Upper lobe of left lung (tissue), 6 donors: ENCODE data around the gene SCAMP5. TPM values are rescaled to one million over a fixed set of nuclear protein-coding genes. Genes with fewer than 3 reads are reported as not detected.
A peak's percentile ranks its signal among the peaks of the same experiment; 100 is the strongest.

Experiments used
- ATAC-seq, 2 donors: fragments of 200-7000 bp; cut with Tn5 transposase; one replicate each; pipeline ENCODE4 v1.9.1; 2022; ENCODE audit warnings: mild to moderate bottlenecking in 2 of 2, moderate library complexity in 2 of 2; ENCODE audit not compliant: low FRiP score in 2 of 2
- DNase-seq, 2 donors: peaks; one replicate each; pipeline ENCODE4 v3.0.0-alpha.2; 2019 to 2020
- H3K27ac ChIP-seq, 4 donors: fragments of 200-600 bp; sonication (generic); one replicate each; pipeline ENCODE4 v1.5.1; 2016 to 2019
- H3K27me3 ChIP-seq, 4 donors: fragments of 200-600 bp; sonication (generic); one replicate each; pipeline ENCODE4 v1.5.1; 2017 to 2019
- H3K36me3 ChIP-seq, 4 donors: fragments of 200-600 bp; sonication (generic); one replicate each; pipeline ENCODE4 v1.5.1; 2016 to 2019
- H3K4me1 ChIP-seq, 4 donors: fragments of 200-600 bp; sonication (generic); one replicate each; pipeline ENCODE4 v1.5.1; 2018 to 2019
- H3K4me3 ChIP-seq, 4 donors: fragments of 200-600 bp; sonication (generic); one replicate each; pipeline ENCODE4 v1.5.1; 2017 to 2019; ENCODE audit warnings: mild to moderate bottlenecking in 2 of 4, moderate library complexity in 1 of 4
- H3K9me3 ChIP-seq, 4 donors: fragments of 200-600 bp; sonication (generic); one replicate each; pipeline ENCODE4 v1.5.1; 2018 to 2019
- CTCF ChIP-seq, 6 experiments: fragments of 450-650 bp in 4 of 6; fragments of 200-600 bp in 2 of 6; sonication (generic) in 2 of 6; IDR thresholded peaks; one replicate each; pipeline ENCODE4 v1.5.1; 2016 to 2019; ENCODE audit warnings: antibody characterized with exemption in 6 of 6
- EP300 ChIP-seq, 4 donors: sonication (generic); formaldehyde crosslinking; IDR thresholded peaks; one replicate each; pipeline ENCODE4 v1.5.1; 2017; ENCODE audit warnings: antibody characterized with exemption in 4 of 4, control low read depth in 2 of 4
- POLR2A ChIP-seq, 4 donors: fragments of 450-650 bp; IDR thresholded peaks; one replicate each; pipeline ENCODE4 v1.5.1; 2016 to 2017; ENCODE audit warnings: antibody characterized with exemption in 4 of 4, mild to moderate bottlenecking in 2 of 4
- POLR2AphosphoS5 ChIP-seq, 2 donors: sonication (generic); formaldehyde crosslinking; IDR thresholded peaks; one replicate each; pipeline ENCODE4 v1.5.1; 2017; ENCODE audit warnings: antibody characterized with exemption in 2 of 2
- WGBS, 2 donors: methylation state at CpG; one replicate each; pipeline ENCODE4 v1.1.5; 2017 to 2018; 5-methylcytosine and 5-hydroxymethylcytosine counted together
- small RNA-seq, 4 donors: library from RNA; depleted of rRNA; stranded (forward); fragments of <200 nt; gene quantifications; one replicate each; pipeline ENCODE3, GENCODE V24; 2016
- total RNA-seq, 6 donors: library from RNA; depleted of rRNA in 4 of 6; stranded (reverse); fragments of >200 nt in 4 of 6; gene quantifications; one replicate each; pipeline versions ENCODE4 v1.1.0 to v1.2.1, GENCODE V29; 2016 to 2021
- donor health status: DM: no; HTN: no; CAD: no; lungs with moderate emphysema.
- donor health status: DM: no; HTN: yes; CAD: no; lungs with severe emphysema.

The SCAMP5 gene
- total RNA-seq, 6 donors from 2014 or later, result 1.0 to 12.3 (median 3.0) TPM

- Histone ChIP-seq H3K4me1 (peaks cover 7 to 24% (median 9%) of the 10 kb centered on the region in 4 donors), H3K9me3 (no peaks in the 10 kb centered on the region), H3K36me3 (no peaks in the 10 kb centered on the region), H3K27ac (no peak overlapping the region), H3K4me3 (no peak overlapping the region), H3K27me3 (no peaks in the 10 kb centered on the region)
- ATAC-seq, result peak in 1 of 2 donors; percentile 13
- DNase-seq, result peak in 1 of 2 donors; percentile 71
- 42 to 64% methylated on average over 3 of the region's 3 CpGs for WGBS, 2 donors
- TF ChIP-seq EP300 (IDR thresholded peaks at IDR 0.05) (no peak), POLR2AphosphoS5 (IDR thresholded peaks at IDR 0.05) (no peak), POLR2A (IDR thresholded peaks at IDR 0.05) (no peak), CTCF (IDR thresholded peaks at IDR 0.05) (no peak)
Measured at GRCh38 chr15:75067123-75067830, 71.9 kb downstream of the SCAMP5 start.

DNA sequence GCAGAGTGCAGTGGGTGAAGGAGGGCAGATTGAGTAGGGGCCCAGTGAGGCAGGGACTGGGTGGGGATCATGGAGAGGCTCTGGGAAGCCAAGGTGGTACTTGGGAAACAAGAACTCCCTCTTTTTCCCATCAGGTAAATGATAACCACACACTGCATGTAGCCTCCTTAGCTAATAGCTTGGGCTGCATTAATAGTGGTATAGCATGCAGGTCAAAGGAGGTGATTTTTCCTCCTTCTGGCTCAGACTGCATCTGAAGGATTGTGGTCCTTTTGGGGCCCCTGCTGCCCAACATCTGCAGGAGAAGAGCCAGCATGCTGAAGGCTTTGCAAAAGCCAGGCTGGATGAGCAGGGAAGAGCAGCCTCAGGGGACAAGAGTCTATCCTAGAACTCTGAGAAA is 73.4 kb downstream of the SCAMP5 start:
- Histone ChIP-seq H3K4me1 (peaks cover 8 to 29% (median 14%) of the 10 kb centered on the region in 4 donors), H3K36me3 (no peaks in the 10 kb centered on the region), H3K27me3 (no peaks in the 10 kb centered on the region), H3K27ac (no peak overlapping the region), H3K9me3 (no peaks in the 10 kb centered on the region), H3K4me3 (no peak overlapping the region)
- no peak for ATAC-seq
- no peak for DNase-seq
- no peak for TF ChIP-seq EP300 (IDR thresholded peaks at IDR 0.05)
- no peak for TF ChIP-seq CTCF (IDR thresholded peaks at IDR 0.05)

DNA sequence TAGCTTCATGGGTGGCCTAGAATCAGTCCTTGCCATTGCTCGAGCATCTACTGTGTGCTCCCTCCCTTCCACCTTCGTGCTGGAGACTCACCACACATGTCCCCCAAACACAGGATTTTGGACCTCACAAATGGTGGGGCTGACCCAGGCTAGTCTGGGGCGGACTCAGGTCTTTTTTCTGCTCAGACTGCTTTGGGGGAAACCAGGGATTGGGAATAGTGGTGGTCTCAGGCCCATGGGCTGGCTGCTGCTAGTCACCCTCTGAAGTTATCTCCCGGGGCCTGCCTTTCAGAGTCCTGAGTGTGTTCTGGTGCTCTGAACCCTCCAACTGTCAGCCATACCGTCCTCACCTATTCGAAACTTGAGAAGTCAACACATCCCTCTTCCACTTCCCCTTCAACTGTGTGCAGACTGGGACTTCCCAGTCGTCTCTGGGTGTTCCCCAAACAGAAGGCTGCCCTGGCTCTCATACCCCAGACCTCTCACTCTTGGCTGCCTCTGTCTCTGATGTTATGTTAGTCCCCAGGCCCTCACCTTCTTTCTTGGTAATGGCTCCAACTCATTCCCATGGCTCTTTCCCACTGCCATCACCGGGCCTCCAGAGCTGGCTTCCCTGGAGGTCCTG is 74.0 kb downstream of the SCAMP5 start:
- Histone ChIP-seq H3K27me3 (no peaks in the 10 kb centered on the region), H3K9me3 (no peaks in the 10 kb centered on the region), H3K27ac (peak overlapping the region in 1 of 4 donors; percentile 6), H3K36me3 (no peaks in the 10 kb centered on the region), H3K4me1 (peaks cover 8 to 29% (median 14%) of the 10 kb centered on the region in 4 donors), H3K4me3 (no peak overlapping the region)
- TF ChIP-seq EP300 (IDR thresholded peaks at IDR 0.05) (no peak), CTCF (IDR thresholded peaks at IDR 0.05) (no peak)
- ATAC-seq (peak; percentile 69 to 71), DNase-seq (peak in 1 of 2 donors; percentile 67)
- WGBS, 2 donors, result 74 to 76% methylated on average over 8 of the region's 8 CpGs

GRCh38 chr15:75070674-75071073 is 75.3 kb downstream of the SCAMP5 start:
- WGBS, 2 donors, result 91% methylated on average over 4 of the region's 4 CpGs; no CpG with 5 or more reads in 1 of the 2 donors
- H3K4me3 ChIP-seq, result no peak overlapping the region
- H3K27me3 ChIP-seq, result no peaks in the 10 kb centered on the region
- no peak overlapping the region for H3K27ac ChIP-seq
- H3K4me1 ChIP-seq, result peaks cover 0 to 25% (median 12%) of the 10 kb centered on the region in 4 donors
- DNase-seq, result no peak
- no peak for ATAC-seq
- no peaks in the 10 kb centered on the region for H3K9me3 ChIP-seq
- no peaks in the 10 kb centered on the region for H3K36me3 ChIP-seq
- no peak for TF ChIP-seq CTCF (IDR thresholded peaks at IDR 0.05)

Small RNAs within 50 kb of the gene (small RNA-seq; reads per million reads assigned to genes)
- gene AC015720.1 (0 reads per million in 4 donors), gene RF00019 (0 reads per million in 4 donors)

Other genes starting within 250 kb of the SCAMP5 start
- under 1 TPM in 2 of 6 donors, not detected in 4; 0.15 to 0.80 TPM for gene CYP1A2, start 246.7 kb upstream of the SCAMP5 start, total RNA-seq
- 100 to 1,000 TPM in 1 of 6 donors, 10 to 100 TPM in 5; 32.7 to 104 (median 64.8) TPM for gene CSK, start 213.5 kb upstream of the SCAMP5 start, total RNA-seq
- gene LMAN1L, start 182.7 kb upstream of the SCAMP5 start, total RNA-seq, result 1 to 10 TPM in 1 of 6 donors, not detected in 5; 1.0 TPM
- gene CPLX3, start 168.9 kb upstream of the SCAMP5 start, total RNA-seq, result not detected
- 100 to 1,000 TPM in 1 of 6 donors, 10 to 100 TPM in 5; 40.6 to 158 (median 65.0) TPM for gene ULK3, start 152.4 kb upstream of the SCAMP5 start, total RNA-seq
- gene SCAMP2, start 122.2 kb upstream of the SCAMP5 start, total RNA-seq, result 100 to 1,000 TPM in 5 of 6 donors, 10 to 100 TPM in 1; 82.8 to 155 (median 130) TPM
- 10 to 100 TPM; 21.0 to 40.6 (median 30.2) TPM for gene MPI, start 105.5 kb upstream of the SCAMP5 start, total RNA-seq
- gene FAM219B, start 88.7 kb upstream of the SCAMP5 start, total RNA-seq, result 100 to 1,000 TPM in 1 of 6 donors, 10 to 100 TPM in 5; 49.3 to 122 (median 71.5) TPM
- 100 to 1,000 TPM in 2 of 6 donors, 10 to 100 TPM in 4; 50.9 to 168 (median 93.0) TPM for gene COX5A, start 57.5 kb upstream of the SCAMP5 start, total RNA-seq
- 10 to 100 TPM in 5 of 6 donors, 1 to 10 TPM in 1; 9.4 to 28.4 (median 19.2) TPM for gene RPP25, start 38.8 kb upstream of the SCAMP5 start, total RNA-seq
- 10 to 100 TPM in 4 of 6 donors, 1 to 10 TPM in 2; 8.2 to 21.0 (median 12.6) TPM for gene PPCDC, start 28.0 kb downstream of the SCAMP5 start, total RNA-seq
- gene C15orf39, start 206.3 kb downstream of the SCAMP5 start, total RNA-seq, result 10 to 100 TPM; 25.4 to 44.6 (median 37.5) TPM